AG04450 (cell line): Measurements from ENCODE around the gene RTP5. TPM values are rescaled to one million over a fixed set of nuclear protein-coding genes. Genes with fewer than 3 reads are reported as not detected.
A peak's percentile ranks its signal among the peaks of the same experiment; 100 is the strongest.
"Not testable (repeated sequence)": the region's sequence is repeated elsewhere in the genome, so short reads cannot be mapped to it uniquely, and the experiment has no call there.

Source experiments
- CTCF ChIA-PET: fragments of 300-600, 350-600 bp; formaldehyde crosslinking; extraction: SDS; loops from one replicate; lab custom pipeline; 2022; ENCODE audit warnings: antibody characterized with exemption, inconsistent platforms; lab: Charles Lee
- POLR2A ChIA-PET: fragments of 350-600 bp; formaldehyde crosslinking; extraction: SDS; loops from one replicate; lab custom pipeline; 2021; ENCODE audit warnings: antibody characterized with exemption, inconsistent platforms; lab: Yijun Ruan, JAX
- DNase-seq: peaks from one replicate; pipeline ENCODE4 v3.0.0-alpha.2; 2011; ENCODE audit warnings: low read depth, low spot score
- H3K27ac ChIP-seq: one replicate; pipeline ENCODE4 v1.5.1; 2012; ENCODE audit warnings: low read depth, low read length, control low read depth
- H3K27me3 ChIP-seq: one replicate; pipeline ENCODE4 v1.6.0; 2012; ENCODE audit warnings: low read length; ENCODE audit not compliant: control insufficient read depth, insufficient read depth
- H3K4me3 ChIP-seq: 2 replicates; pipeline ENCODE4 v1.5.1; 2011; ENCODE audit warnings: mild to moderate bottlenecking, low read depth, low read length, control low read depth
- H3K9me3 ChIP-seq: 2 replicates; pipeline ENCODE4 v1.5.1; 2012; ENCODE audit warnings: low read length; ENCODE audit not compliant: control insufficient read depth, insufficient read depth
- polyA plus RNA-seq: library from polyadenylated mRNA; depleted of rRNA; stranded (reverse); fragments of >200 nt; gene quantifications from 2 replicates; pipeline ENCODE4 v1.2.3, GENCODE V29; 2011
- TF ChIP-seq, protein P1 (sequence below): IDR thresholded peaks from 2 replicates; pipeline ENCODE4 v1.5.1; 2011; ENCODE audit warnings: low read depth, low read length, control low read depth, inconsistent platforms

Gene RTP5
- polyA plus RNA-seq, 1 experiment: not detected

DNA sequence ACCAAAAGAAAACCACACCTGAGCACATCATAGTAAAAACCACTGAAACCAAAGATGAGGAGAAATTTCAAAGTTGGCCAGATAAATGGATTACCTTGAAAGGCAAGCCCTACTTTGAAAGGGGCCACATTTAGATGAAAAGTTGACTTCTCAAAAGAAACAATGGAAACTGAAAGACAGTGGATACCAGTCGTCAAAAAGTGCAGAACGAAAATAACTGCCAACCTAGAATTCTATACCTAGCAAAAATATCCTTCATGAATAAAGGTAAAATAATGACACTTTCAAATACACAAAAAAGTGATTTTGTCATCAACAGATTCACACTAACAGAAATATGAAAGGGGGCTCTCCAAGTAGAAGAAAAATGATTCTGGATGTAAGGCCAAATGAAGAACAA lies 42.1 kb upstream of the RTP5 start:
- Histone ChIP-seq H3K27ac (no peak overlapping the region), H3K27me3 (no peaks in the 10 kb centered on the region), H3K9me3 (peaks cover 18% of the 10 kb centered on the region), H3K4me3 (no peak overlapping the region)
- ChIA-PET CTCF (no interaction called here), POLR2A (interaction anchor here (0.9 kb wide), 1 partner anchor 93 kb away, joined by 7 read pairs; the partner anchor contains the start of gene D2HGDH)
- TF ChIP-seq, protein P1, sequence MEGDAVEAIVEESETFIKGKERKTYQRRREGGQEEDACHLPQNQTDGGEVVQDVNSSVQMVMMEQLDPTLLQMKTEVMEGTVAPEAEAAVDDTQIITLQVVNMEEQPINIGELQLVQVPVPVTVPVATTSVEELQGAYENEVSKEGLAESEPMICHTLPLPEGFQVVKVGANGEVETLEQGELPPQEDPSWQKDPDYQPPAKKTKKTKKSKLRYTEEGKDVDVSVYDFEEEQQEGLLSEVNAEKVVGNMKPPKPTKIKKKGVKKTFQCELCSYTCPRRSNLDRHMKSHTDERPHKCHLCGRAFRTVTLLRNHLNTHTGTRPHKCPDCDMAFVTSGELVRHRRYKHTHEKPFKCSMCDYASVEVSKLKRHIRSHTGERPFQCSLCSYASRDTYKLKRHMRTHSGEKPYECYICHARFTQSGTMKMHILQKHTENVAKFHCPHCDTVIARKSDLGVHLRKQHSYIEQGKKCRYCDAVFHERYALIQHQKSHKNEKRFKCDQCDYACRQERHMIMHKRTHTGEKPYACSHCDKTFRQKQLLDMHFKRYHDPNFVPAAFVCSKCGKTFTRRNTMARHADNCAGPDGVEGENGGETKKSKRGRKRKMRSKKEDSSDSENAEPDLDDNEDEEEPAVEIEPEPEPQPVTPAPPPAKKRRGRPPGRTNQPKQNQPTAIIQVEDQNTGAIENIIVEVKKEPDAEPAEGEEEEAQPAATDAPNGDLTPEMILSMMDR: no peak
- DNase-seq: no peak

DNA sequence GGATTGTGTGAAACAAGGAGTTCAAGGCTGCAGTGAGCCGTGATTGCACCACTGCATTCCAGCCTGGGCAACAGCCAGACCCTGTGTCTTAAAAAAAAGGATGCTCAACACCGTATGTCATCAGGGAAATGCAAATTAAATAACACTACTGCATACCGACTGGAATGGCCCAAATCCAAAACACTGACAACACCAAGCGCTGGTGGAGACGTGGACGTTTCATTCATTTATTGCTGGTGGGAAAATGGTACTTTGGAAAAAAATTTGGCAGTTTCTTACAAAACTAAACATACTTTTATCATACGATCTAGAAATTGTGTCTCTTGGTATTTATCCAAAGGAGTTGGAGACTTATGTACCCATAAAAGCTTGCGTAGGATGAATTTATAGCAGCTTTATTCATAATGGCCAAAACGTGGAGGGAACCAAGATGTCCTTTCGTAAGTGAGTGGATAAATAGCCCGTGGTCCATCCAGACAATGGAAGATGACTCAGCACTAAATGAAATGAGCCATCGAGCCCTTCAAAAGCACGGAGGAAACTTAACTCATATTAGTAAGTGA lies 36.3 kb upstream of the RTP5 start:
- CTCF ChIA-PET: interaction anchor here (1.9 kb wide), 1 partner anchor 45 kb away, joined by 5 read pairs; no protein-coding TSS in a partner anchor
- Histone ChIP-seq H3K27ac (no peak overlapping the region), H3K4me3 (no peak overlapping the region; the same call in 1 of the 2 replicates), H3K27me3 (peaks cover 8% of the 10 kb centered on the region), H3K9me3 (peaks cover 6% of the 10 kb centered on the region; the same call in 1 of the 2 replicates)
- DNase-seq: peak; percentile 15
- TF ChIP-seq, protein P1: no peak
- POLR2A ChIA-PET: no interaction called here

DNA sequence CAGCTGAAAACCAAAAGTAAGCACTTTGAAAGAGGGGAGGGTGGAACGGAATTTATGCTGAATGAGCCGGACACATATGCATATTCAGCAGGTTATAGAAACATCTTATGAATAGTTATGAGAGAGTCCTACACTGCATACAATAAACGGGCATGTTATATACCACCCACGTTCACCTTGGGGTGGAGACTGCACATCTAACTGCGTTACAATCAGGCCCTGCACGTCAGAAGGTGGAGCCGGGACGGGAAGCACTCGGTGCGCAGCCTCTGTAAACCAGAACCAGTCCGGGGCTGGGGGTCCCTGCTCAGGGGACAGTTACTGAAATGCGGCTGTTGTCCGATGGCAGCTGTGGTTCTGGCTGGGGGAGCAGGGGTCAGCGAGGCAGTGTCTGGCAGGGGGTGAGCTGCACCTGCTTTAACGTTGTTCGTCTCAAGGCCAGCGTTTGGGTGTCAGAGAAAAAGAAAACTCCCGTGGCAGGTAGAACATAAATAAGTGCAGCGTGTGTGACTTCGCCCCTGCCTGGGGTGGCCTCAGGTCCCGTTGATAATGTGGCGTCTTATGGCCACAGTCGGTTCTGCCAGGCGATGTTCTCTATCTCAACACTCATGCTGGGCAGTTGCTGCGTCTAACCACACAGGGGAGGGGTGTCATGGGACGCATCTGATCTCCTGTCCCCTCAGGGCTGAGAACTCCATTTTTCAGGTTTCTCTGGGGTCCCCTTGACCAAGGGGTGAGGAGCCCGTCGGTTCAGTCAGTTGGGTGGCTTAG lies 35.6 kb upstream of the RTP5 start:
- DNase-seq, H3K27ac ChIP-seq, H3K27me3 ChIP-seq, POLR2A ChIA-PET, H3K9me3 ChIP-seq, H3K4me3 ChIP-seq: not testable (repeated sequence)
- CTCF ChIA-PET: interaction anchor here (1.9 kb wide), 1 partner anchor 44 kb away, joined by 5 read pairs; no protein-coding TSS in a partner anchor

DNA sequence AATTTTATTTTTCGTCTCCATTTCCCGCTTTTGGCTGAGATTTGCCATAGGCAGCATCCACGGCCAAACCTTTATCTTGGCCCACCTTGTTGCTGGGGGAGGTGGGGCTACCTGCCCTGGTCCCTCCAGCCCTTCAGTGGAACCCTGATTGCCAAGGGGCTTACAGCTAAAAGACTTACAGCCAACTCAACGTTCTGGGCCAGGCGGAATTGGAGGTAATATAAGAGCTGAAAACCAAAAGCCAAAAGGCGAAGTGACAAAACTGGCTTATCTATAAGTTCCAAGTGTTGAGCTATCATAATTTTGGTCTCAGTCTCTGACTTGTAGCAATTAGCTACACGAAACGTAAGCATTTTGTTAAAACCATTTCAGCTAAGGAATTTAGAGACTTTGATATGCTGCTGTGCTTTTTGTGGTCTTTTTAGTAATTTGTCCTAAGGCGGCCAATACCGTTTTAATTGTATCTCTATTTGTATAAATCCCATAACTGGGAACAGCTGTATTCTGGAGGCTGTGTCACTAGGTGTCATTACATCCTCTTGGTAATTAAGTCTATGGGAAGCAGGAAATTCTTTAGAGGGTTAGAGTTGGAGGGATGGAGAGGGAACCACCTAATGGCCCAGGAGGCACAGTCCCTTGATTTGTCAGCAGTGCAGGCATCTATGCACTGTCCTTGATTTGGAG lies 34.9 kb upstream of the RTP5 start:
- TF ChIP-seq, protein P1: no peak
- H3K27me3 ChIP-seq: peaks cover 8% of the 10 kb centered on the region
- H3K27ac ChIP-seq: no peak overlapping the region
- POLR2A ChIA-PET: no interaction called here
- H3K9me3 ChIP-seq: peaks cover 6% of the 10 kb centered on the region; the same call in 1 of the 2 replicates
- no peak overlapping the region for H3K4me3 ChIP-seq
- DNase-seq: no peak
- CTCF ChIA-PET: interaction anchor here (1.9 kb wide), 1 partner anchor 44 kb away, joined by 5 read pairs; no protein-coding TSS in a partner anchor

DNA sequence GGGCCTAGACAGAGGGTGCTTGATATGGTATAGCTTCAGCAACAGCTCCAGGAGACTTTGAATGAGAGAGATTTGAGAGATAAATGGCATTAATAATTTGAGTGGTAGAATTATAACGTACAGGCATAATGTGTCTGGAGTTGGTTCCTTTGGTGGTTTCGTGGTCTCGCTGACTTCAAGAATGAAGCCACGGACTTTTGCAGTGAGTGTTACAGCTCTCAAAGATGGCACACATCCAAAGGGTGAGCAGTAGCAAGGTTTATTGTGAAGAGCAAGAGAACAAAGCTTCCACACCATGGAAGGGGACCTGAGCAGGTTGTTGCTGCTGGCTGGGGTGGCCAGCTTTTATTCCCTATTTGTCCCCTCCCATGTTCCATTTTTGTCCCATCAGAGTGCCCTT lies 33.9 kb upstream of the RTP5 start:
- POLR2A ChIA-PET: no interaction called here
- no peak for DNase-seq
- TF ChIP-seq, protein P1: no peak
- Histone ChIP-seq H3K27ac (no peak overlapping the region), H3K9me3 (peaks cover 6% of the 10 kb centered on the region; the same call in 1 of the 2 replicates), H3K4me3 (no peak overlapping the region), H3K27me3 (peaks cover 8% of the 10 kb centered on the region)
- CTCF ChIA-PET: interaction anchor here (0.7 kb wide), 1 partner anchor 9 kb away, joined by 3 read pairs; no protein-coding TSS in a partner anchor
